ENCODE measurements around the gene GINS3.
"Not testable (repeated sequence)": the region's sequence is repeated elsewhere in the genome, so short reads cannot be mapped to it uniquely, and the experiment has no call there.

GINS3 gene

DNA sequence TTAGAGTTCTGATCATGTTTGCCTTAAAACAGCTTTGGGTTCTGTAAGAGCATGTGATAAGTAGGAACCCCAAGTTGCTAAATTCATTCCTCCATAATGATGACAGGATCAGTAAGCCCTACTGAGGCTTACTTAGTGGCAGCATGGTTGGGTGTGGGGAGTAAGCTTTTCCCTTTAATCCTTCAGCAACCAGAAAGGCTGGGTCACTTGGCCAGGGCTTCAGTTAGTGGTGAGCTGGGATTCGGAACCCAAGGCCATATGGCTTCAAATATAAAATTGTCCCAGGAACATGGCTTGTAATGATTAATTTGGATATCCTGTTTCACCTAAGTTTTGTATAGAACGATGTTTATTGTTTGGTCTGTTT lies 850 bp downstream of the GINS3 start:
- DNase-seq = peak; percentile 15

DNA sequence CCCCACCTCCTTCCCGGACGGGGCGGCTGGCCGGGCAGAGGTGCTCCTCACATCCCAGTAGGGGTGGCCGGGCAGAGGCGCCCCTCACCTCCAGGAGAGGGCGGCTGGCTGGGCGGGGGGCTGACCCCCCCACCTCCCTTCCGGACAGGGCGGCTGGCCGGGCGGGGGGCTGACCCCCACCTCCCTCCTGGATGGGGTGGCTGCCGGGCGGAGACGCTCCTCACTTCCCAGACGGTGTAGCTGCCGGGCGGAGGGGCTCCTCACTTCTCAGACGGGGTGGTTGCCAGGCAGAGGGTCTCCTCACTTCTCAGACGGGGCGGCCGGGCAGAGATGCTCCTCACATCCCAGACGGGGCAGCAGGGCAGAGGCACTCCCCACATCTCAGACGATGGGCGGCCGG lies 4.6 kb downstream of the GINS3 start:
- not testable (repeated sequence) for DNase-seq

- peak; percentile 20 for DNase-seq
These were observed 7.7 kb downstream of the GINS3 start for GRCh38 chr16:58399718-58400633.

- not testable (repeated sequence) for DNase-seq
These were observed 9.0 kb downstream of the GINS3 start for GRCh38 chr16:58401305-58401704.

- DNase-seq = no peak
These were observed 10.5 kb downstream of the GINS3 start for GRCh38 chr16:58402796-58403195.

GRCh38 chr16:58409316-58409973 lies 17.2 kb downstream of the GINS3 start:
- DNase-seq = no peak

DNA sequence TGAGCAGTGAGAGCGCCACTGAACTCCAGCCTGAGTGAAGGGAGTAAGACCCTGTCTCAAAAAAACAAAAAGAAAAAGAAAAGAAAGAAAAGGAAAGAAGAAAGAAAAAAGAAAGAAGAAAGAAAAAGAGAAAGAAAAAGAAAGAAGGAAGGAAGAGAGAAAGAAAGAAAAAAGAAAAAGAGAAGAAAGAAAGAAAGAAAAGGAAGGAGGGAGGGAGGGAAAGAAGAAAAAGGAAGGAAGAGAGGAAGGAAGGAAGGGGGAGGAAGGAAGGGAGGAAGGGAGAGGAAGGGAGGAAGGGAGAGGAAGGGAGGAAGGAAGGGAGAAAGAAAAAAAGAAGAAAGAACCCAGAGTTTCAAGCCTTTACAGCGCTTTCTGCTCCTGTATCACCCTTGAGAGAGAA lies 19.1 kb downstream of the GINS3 start:
- DNase-seq = no peak

DNA sequence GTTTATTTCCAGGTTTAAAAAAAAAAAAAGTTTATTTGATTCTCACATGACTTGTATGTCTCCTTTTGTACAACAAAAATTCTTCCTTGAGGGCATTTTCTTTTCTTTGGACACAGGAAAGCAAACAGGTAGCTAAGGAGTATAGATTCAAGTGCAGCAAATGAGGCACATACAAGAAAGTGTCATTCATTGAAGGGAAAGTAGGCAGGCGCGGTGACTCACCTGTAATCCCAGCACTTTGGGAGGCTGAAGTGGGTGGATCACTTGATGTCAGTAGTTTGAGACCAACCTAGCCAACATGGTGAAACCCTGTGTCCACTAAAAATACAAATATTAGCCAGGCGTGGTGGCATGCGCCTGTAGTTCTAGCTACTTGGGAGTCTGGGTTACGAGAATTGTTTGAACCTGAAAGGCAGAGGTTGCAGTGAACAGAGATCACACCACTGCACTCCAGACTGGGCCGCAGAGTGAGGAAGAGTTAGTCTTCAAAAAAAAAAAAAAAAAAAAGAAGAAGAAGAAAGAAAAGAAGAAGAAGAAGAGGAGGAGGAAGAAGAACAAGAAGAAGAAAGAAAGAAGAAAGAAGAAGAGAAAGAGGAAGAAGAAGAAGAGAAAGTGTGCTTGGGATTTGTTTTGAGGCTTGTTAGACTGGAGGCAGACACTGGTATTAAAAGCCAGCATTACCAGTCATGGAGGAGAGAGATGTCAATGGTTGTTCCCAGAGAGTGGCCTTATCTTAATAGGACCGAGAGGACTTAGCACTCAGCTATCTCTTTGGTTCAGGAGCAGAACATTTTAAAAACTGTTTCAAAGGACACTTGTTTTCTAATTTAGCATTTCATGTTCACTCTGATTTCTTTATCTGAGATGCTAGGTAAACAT lies 19.7 kb downstream of the GINS3 start:
- DNase-seq = no peak

GRCh38 chr16:58412615-58412970 lies 20.3 kb downstream of the GINS3 start:
- DNase-seq = not testable (repeated sequence)

DNA sequence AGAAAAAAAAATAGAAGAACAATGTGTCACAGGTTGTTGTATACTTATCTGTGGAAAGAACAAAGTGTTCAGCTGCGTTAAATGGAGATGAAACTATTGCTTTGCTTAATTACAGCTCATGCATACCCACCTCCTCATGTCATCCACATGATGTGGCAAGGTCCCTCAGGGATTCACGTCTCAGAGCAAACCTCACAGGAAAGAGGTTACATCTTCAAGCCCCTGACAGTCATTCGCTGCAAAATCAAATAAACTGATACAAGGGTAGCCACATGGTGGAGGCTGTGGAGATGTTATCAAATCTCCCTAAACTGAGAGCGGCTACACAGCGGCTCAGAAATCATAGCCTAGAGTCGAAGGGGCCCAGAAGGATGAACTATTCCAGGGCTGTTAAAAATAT lies 21.1 kb downstream of the GINS3 start:
- peak; percentile 33 for DNase-seq

DNA sequence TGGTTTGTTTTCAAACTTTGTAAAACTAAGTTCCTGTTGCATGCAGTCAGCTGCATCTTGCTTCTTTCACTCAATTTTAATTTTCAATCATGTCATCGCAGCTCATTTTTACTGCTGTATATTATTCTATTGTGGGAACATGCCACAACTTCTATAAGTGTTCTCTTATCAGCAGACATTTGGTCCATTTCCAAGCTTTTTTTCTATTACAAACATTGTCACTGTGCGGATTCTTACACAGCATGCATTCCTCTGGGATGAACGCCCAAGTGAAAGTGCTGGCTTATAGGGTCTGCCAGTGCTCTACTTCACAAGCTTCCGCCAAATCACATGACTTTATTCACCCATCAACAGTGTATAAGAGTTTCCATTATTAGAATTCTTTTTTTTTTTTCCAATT lies 22.7 kb downstream of the GINS3 start:
- DNase-seq = no peak

DNA sequence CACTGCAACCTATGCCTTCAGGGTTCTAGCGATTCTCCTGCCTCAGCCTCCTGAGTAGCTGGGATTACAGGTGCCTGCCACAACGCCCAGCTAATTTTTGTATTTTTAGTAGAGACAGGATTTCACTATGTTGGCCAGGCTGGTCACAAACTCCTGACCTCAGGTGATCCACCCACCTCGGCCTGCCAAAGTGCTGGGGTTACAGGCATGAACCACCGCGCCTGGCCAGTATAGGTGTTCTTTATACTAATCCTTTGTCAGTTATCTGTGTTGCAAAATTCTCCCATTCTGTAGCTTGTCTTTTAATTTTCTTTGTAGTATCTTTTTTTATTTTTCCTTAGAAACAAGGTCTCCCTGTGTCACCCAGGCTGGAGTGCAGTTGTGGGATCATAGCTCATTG lies 23.7 kb downstream of the GINS3 start:
- DNase-seq = not testable (repeated sequence)

DNA sequence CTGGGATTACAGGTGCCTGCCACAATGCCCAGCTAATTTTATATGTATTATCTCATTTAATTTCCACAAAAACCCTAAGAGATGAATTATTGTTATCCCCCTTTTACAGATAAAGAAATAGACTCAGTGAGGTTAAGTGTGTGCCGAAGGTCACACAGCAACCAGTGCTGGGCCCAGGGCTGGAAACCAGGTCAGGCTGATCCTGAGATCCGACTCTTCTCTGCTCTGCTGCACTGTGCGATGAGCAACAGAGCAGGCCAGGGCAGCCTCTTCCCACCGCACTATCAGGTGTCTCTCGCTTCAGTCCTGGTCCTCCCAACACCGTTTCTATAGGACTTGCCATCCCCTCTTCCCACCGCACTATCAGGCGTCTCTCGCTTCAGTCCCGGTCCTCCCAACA lies 24.8 kb downstream of the GINS3 start:
- DNase-seq = no peak

DNA sequence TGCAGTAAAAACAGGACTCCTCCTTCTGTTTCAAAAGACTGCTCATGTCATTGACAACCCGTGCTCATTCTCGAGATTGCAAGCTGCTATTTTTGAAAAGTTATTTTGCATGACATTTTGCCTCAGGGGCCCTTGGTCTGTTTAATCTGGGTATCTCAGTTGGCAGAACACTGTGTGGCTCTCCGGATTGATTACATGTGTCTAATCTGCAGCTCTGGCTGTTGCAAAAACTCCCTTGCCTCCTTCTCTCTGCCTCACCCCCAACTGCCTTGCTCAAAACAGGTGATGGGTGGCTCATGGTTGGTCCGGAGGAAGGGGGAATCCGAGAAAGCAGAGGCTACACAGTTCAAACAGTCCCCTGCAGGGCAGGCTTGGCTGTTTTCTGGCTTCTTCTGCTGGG lies 25.3 kb downstream of the GINS3 start:
- DNase-seq = no peak

GRCh38 chr16:58418026-58418425 lies 25.8 kb downstream of the GINS3 start:
- DNase-seq = no peak

GRCh38 chr16:58418601-58419000 lies 26.3 kb downstream of the GINS3 start:
- DNase-seq = peak; percentile 33

DNA sequence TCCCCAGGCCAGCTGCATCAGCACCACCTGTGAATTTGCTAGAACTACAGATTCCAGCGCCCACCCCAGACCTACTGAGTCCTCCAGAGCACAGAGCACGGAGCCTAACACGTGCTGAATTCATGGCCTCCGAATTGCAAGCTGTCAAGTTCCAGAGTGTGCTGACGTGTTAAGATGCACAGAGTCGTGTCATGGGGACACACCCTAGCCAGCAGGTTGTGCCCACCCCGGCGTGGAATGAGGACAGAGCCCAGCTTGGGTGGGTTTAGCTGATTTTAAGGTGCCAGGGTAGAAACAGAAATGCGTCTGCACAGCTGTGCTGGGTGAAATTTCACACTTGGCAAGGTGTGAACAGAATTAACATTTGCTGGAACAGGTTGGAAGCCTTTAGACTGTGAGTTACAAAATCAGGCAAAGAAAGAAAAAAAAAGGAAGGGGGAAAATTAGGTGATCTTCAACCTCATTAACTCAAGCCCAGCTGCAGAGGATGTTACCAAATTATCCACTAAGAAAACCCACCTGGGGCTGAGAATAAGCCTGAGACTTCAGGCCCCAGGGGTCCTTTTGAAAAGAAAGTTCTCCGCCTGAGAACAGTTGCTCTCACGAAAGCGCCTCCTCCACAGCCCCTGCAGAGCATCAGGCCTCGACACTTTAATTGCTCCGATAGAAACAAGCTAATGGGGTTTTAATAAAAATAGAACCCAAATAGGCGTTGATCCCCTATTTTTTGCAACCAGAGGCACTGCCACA lies 27.1 kb downstream of the GINS3 start:
- no peak for DNase-seq

DNA sequence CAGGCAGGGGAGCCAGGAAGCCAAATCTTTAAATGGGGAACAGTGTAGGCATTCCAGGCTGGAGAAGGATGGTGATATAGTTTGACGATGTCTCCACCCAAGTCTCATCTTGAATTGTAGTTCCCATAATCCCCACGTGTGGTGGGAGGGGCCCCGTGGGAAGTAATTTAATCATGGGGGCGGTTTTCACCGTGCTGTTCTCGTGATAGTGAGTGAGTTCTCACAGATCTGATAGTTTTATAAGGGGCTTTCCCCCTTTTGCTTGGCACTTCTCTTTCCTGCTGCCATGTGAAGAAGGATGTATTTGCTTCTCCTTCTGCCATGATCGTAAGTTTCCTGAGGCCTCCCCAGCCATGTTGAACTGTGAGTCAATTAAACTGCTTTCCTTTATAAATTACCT lies 28.8 kb downstream of the GINS3 start:
- no peak for DNase-seq

- DNase-seq = peak; percentile 40
These were observed 29.3 kb downstream of the GINS3 start for GRCh38 chr16:58421529-58421928.

GRCh38 chr16:58422809-58423208 lies 30.5 kb downstream of the GINS3 start:
- DNase-seq = no peak

DNA sequence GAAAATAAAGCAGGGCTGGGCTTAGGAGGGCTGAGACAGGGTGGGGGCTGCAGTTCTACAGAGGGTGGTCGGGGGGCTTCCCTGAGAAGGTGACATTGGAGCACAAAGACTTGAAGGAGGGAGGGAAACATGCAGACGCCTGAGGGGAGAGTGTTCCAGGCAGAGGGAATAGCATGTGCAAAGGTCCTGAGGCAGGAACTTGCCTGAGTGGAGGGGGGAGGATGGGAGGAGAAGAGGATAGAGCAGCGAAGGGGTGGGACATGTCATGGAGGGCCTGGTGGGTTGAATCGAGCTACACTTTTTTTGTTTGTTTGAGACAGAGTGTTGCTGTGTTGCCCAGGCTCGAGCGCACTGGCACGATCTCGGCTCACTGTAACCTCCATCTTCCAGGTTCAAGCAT lies 33.0 kb downstream of the GINS3 start:
- no peak for DNase-seq

DNA sequence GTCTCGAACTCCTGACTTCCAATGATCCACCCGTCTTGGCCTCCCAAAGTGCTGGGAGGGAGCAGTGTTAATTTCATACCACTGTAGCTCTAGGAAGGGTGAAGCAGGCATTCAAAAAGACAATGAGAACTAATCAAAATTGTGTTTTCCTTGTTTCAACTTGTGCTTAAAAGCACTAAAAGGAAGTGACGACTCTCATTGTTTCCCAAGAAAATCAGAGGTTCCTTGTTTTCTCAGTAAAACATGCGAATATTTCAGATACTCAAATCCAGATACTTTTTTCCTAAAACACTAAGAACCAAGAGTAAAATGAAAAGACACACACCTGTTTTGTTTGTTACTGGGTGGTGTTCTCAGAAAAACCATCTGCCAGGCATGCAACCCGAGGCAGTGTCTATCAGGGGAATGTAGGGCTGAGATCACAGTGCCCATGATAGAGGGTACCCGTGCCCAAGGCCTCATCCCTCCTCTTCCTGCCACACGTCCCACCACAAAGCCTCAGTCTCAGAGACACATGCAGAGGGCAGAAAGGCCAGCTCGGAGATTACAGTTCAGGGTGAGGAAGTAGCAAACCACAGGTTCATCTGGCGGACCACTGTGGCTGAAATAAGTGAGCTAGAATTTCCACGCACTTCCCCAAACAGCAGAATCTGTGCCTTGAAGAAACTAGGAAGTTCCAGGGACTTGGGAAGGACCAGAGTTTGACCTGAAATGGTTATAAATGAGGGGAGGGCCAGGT lies 33.7 kb downstream of the GINS3 start:
- DNase-seq = no peak
